Liver (tissue), 3 donors: ENCODE data around the gene HOATZ.

Experiments
- ATF3 ChIP-seq: IDR thresholded peaks from 2 replicates; pipeline ENCODE4 v1.6.1; 2016; ENCODE audit warnings: antibody characterized with exemption
- EGR1 ChIP-seq, 2 donors: IDR thresholded peaks; 2 replicates each; pipeline ENCODE4 v1.6.1; 2016 to 2018; ENCODE audit warnings: antibody characterized with exemption in 2 of 2, low read depth in 2 of 2
- GABPA ChIP-seq, 2 donors: IDR thresholded peaks in 1 of 2; conservative IDR thresholded peaks in 1 of 2; 2 replicates each; pipeline ENCODE4 v1.6.1; 2016; ENCODE audit warnings: antibody characterized with exemption in 2 of 2, mild to moderate bottlenecking in 1 of 2, moderate library complexity in 1 of 2
- JUND ChIP-seq, 2 donors: IDR thresholded peaks; 2 replicates each; pipeline ENCODE4 v1.6.1; 2016; ENCODE audit warnings: antibody characterized with exemption in 2 of 2
- RAD21 ChIP-seq, 2 donors: IDR thresholded peaks; 2 replicates each; pipeline ENCODE4 v1.6.1; 2016; ENCODE audit warnings: antibody characterized with exemption in 2 of 2, mild to moderate bottlenecking in 2 of 2
- REST ChIP-seq: IDR thresholded peaks from 2 replicates; pipeline ENCODE4 v1.6.1; 2016; ENCODE audit warnings: antibody characterized with exemption, mild to moderate bottlenecking
- RXRA ChIP-seq, 2 donors: IDR thresholded peaks; 2 replicates each; pipeline ENCODE4 v1.6.1; 2017 to 2018; ENCODE audit warnings: antibody characterized with exemption in 2 of 2, mild to moderate bottlenecking in 1 of 2
- TAF1 ChIP-seq: conservative IDR thresholded peaks from 2 replicates; pipeline ENCODE4 v1.6.1; 2016; ENCODE audit warnings: antibody characterized with exemption, mild to moderate bottlenecking
- YY1 ChIP-seq: IDR thresholded peaks from 2 replicates; pipeline ENCODE4 v1.6.1; 2016; ENCODE audit warnings: antibody characterized with exemption, mild to moderate bottlenecking
- TF ChIP-seq, protein P1 (sequence below): fragments of 150-350 bp; IDR thresholded peaks from 2 replicates; pipeline ENCODE4 v1.5.1; 2017; ENCODE audit warnings: improper control_type of control experiment, low read depth, low read length; ENCODE audit not compliant: missing input control
- TF ChIP-seq, protein P2 (sequence below): IDR thresholded peaks from 2 replicates; pipeline ENCODE4 v1.6.1; 2016; ENCODE audit warnings: antibody characterized with exemption
- donor health status: healthy.
- donor health status: healthy.

GRCh38 chr11:111570796-111571195, 56.2 kb downstream of the HOATZ start:
- TF ChIP-seq, protein P1, sequence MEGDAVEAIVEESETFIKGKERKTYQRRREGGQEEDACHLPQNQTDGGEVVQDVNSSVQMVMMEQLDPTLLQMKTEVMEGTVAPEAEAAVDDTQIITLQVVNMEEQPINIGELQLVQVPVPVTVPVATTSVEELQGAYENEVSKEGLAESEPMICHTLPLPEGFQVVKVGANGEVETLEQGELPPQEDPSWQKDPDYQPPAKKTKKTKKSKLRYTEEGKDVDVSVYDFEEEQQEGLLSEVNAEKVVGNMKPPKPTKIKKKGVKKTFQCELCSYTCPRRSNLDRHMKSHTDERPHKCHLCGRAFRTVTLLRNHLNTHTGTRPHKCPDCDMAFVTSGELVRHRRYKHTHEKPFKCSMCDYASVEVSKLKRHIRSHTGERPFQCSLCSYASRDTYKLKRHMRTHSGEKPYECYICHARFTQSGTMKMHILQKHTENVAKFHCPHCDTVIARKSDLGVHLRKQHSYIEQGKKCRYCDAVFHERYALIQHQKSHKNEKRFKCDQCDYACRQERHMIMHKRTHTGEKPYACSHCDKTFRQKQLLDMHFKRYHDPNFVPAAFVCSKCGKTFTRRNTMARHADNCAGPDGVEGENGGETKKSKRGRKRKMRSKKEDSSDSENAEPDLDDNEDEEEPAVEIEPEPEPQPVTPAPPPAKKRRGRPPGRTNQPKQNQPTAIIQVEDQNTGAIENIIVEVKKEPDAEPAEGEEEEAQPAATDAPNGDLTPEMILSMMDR = no peak
- TF ChIP-seq, protein P2, sequence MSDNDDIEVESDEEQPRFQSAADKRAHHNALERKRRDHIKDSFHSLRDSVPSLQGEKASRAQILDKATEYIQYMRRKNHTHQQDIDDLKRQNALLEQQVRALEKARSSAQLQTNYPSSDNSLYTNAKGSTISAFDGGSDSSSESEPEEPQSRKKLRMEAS = no peak
- TF ChIP-seq REST (no peak), EGR1 (IDR thresholded peaks at IDR 0.05; ENCODE audit: low read depth in 2 of 2) (no peak), TAF1 (no peak), JUND (IDR thresholded peaks at IDR 0.05) (no peak), YY1 (no peak), ATF3 (no peak), RAD21 (IDR thresholded peaks at IDR 0.05) (no peak), RXRA (IDR thresholded peaks at IDR 0.05) (no peak), GABPA (IDR thresholded peaks at IDR 0.05 in 1 of 2, conservative IDR thresholded peaks at IDR 0.05 in 1 of 2) (no peak)
